ENCODE data around the gene GCNT4. TPM values are rescaled to one million over a fixed set of nuclear protein-coding genes. Genes with fewer than 3 reads are reported as not detected.

Gene GCNT4
- total and polyA plus RNA-seq, 2 of the 8 experiments (the other 6 are each of a cell fraction or from before 2014, with no cell fraction given) = 1.1 to 14.5 TPM

DNA sequence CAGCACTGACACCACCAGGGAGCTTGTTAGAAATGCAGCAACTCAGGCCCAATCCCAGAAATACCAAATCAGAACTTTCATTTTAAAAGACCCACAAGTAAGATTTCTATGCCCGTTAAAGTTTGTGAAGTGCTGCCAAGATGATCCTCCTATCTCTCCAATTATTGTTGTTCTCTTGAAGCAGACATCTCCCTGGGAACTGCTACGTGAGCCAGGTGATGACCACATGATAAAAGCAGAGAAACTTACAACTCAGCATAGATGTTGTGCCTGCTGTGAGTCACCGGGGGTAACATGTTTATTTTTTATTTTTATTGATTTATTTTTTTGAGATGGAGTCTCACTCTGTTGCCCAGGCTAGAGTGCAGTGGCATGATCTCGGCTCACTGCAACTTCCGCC lies 34.4 kb downstream of the GCNT4 start:
- H3K4me2 ChIP-seq (ENCODE audit: insufficient read depth in 1 of 2, low read depth in 2 of 2, low read length in 2 of 2) = no peak overlapping the region
- no peak overlapping the region for H2AFZ ChIP-seq (ENCODE audit: low read length)
- H2BK12ac ChIP-seq (ENCODE audit: low read depth, low read length) = no peak overlapping the region
- H2BK120ac ChIP-seq (replicated peaks; ENCODE audit: low read depth, low read length) = no peak overlapping the region
- no peaks in the 10 kb centered on the region for H3K79me1 ChIP-seq (ENCODE audit: low read depth, low read length)
- H3K23me2 ChIP-seq (ENCODE audit: low read depth, low read length) = no peaks in the 10 kb centered on the region
- H3K9ac ChIP-seq (replicated peaks in 1 of 4; ENCODE audit: extremely low read depth in 1 of 4, low read depth in 3 of 4, low read length in 3 of 4) = no peak overlapping the region
- no peaks in the 10 kb centered on the region for H3K9me3 ChIP-seq (ENCODE audit: insufficient read depth in 2 of 2, low read depth in 1 of 2, low read length in 1 of 2)
- H4K20me1 ChIP-seq (replicated peaks in 1 of 2; ENCODE audit: control insufficient read depth in 1 of 2, insufficient read depth in 2 of 2, low read length in 2 of 2) = no peaks in the 10 kb centered on the region
- 0 out of 7 replicates have a peak, but pooled peaks cover 0 to 2% (median 0%) of the 10 kb centered on the region in 4 experiments for H3K4me1 ChIP-seq (replicated peaks in 1 of 4; ENCODE audit: control insufficient read depth in 3 of 4, insufficient read depth in 4 of 4, low read length in 3 of 4)
- H2BK15ac ChIP-seq (ENCODE audit: low read length) = no peak overlapping the region
- no peak overlapping the region for H2BK5ac ChIP-seq (ENCODE audit: low read depth, low read length)
- no peaks in the 10 kb centered on the region for H3K79me2 ChIP-seq (ENCODE audit: control insufficient read depth in 1 of 2, insufficient read depth in 2 of 2, low read length in 2 of 2)
- H3K27me3 ChIP-seq (replicated peaks in 1 of 4; ENCODE audit: control insufficient read depth in 3 of 4, extremely low read depth in 1 of 4, insufficient read depth in 3 of 4, low read length in 3 of 4) = no peaks in the 10 kb centered on the region
- no peak overlapping the region for H3K14ac ChIP-seq (ENCODE audit: insufficient read length)
- no peak overlapping the region for H3K18ac ChIP-seq (ENCODE audit: extremely low read depth, low read length)
- ChIA-PET POLR2A (ENCODE audit: partially characterized antibody) (no interaction called here), CTCF (ENCODE audit: partially characterized antibody) (interaction anchor here (1.1 to 2.3 kb wide), 2 partner anchors 11 to 93 kb away, joined by 4 to 7 read pairs; no protein-coding TSS in a partner anchor)
- H3K27ac ChIP-seq (ENCODE audit: low read depth, low read length) = no peak overlapping the region
- H2AK5ac ChIP-seq (ENCODE audit: low read depth, low read length) = no peak overlapping the region
- no peak overlapping the region for H3K23ac ChIP-seq (ENCODE audit: insufficient read length)
- FAIRE-seq (no peak), DNase-seq (ENCODE audit: low read depth in 1 of 2, low spot score in 2 of 2) (no peak)
- no peaks in the 10 kb centered on the region for H3K36me3 ChIP-seq (ENCODE audit: control insufficient read depth in 2 of 4, insufficient read depth in 4 of 4, low read length in 3 of 4)
- no peak overlapping the region for H4K8ac ChIP-seq (ENCODE audit: extremely low read depth, insufficient read depth, low read length)
- H3K4me3 ChIP-seq (ENCODE audit: extremely low read depth in 1 of 4, insufficient read depth in 2 of 4, low read depth in 3 of 4, low read length in 4 of 4) = no peak overlapping the region
- no peak for TF ChIP-seq CBX5 (IDR thresholded peaks at IDR 0.05; ENCODE audit: low read depth, low read length)
- no peak for TF ChIP-seq RNF2 (IDR thresholded peaks at IDR 0.05; ENCODE audit: borderline replicate concordance, low read depth, low read length, missing control alignments, poor library complexity, severe bottlenecking)
- WGBS, 2 experiments (ENCODE audit: extremely low coverage in 1 of 2, insufficient coverage in 1 of 2, insufficient read length in 1 of 2, insufficient replicate concordance in 2 of 2, low coverage in 1 of 2, low lambda C conversion rate in 2 of 2, missing lambda C conversion rate in 1 of 2) = 92% methylated on average over 5 of the region's 5 CpGs; no CpG with 5 or more reads in 1 of the 2 experiments
- no peak overlapping the region for H2BK20ac ChIP-seq (ENCODE audit: low read length)
- H3K4ac ChIP-seq (replicated peaks; ENCODE audit: insufficient read length, low read depth, low read length) = no peak overlapping the region
- no peak overlapping the region for H4K5ac ChIP-seq (ENCODE audit: insufficient read length, low read depth, low read length)
- no peak overlapping the region for H3K56ac ChIP-seq (replicated peaks; ENCODE audit: insufficient read length, low read depth, low read length)
- no peak overlapping the region for H4K91ac ChIP-seq (replicated peaks; ENCODE audit: insufficient read length, low read length)
